Cortex of kidney (tissue), 1 donor: ENCODE measurements around the gene PGAM1.
"Not testable (repeated sequence)": the region's sequence is repeated elsewhere in the genome, so short reads cannot be mapped to it uniquely, and the experiment has no call there.

Source experiments
- DNase-seq: peaks from one replicate; lab custom pipeline; 2025; lab: John Stamatoyannopoulos, UW

Gene PGAM1

DNA sequence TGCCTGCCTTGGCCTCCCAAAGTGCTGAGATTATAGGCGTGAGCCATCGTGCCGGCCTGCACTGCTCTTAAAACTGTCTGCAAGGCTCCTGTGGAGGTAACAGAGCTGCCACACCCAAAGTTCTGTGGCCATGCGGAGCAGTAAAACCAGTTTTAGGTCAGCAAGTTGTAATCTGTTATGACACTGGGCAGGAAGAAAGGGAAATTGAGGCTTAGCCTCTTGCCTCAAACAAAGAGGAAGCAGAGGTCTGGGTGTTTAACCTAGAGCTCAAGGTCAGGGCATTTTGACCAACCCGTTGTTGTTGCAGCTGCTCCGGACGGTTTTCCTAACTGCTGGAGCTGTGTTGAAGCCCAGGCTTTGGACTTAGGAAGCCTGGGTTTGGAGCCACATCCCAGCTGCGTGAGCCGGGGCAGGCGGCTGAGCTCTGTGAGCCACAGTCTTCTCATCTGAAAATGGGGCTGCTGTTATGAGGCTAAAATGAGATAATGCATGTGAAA is 17.4 kb upstream of the PGAM1 start:
- no peak for DNase-seq

- no peak for DNase-seq
These were observed 14.6 kb upstream of the PGAM1 start for GRCh38 chr10:97411406-97411805.

GRCh38 chr10:97412891-97413304 is 13.1 kb upstream of the PGAM1 start:
- DNase-seq, result no peak

- DNase-seq, result no peak
These were observed 9.4 kb upstream of the PGAM1 start for GRCh38 chr10:97416565-97416964.

GRCh38 chr10:97423757-97424098 is 2.3 kb upstream of the PGAM1 start:
- DNase-seq, result not testable (repeated sequence)

DNA sequence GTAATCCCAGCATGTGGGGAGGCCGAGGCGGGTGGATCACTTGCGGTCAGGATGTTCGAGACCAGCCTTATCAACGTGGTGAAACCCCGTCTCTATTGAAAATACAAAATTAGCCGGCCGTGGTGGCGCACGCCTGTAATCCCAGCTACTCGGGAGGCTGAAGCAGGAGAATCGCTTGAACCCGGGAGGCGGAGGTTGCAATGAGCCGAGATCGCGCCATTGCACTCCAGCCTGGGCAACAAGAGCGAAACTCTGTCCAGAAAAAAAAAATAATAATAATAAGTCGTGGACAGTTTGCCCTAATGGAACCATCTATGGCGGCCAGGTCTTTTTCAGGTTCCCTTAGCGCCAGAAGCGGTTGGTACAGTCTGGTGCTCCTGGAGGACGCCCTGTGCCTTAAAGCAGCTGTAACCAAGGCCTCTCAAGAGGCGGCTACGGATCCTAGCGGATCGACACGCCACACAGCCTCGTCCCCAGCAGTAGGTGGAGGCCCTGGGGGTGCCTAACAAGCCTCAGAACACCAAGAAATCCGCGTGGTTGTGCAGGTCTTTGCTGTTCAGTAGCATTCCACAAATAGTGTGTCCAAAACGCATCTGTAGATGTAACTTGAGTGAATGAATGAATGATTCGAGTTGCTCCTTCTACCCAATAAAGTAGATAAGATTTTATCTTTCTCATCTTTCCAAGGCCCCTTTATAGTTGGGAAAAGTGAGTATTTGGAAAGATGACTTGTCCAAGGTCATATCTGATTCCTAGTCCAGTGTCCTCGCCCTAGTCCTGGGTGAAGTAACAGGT is 982 bp downstream of the PGAM1 start:
- no peak for DNase-seq

DNA sequence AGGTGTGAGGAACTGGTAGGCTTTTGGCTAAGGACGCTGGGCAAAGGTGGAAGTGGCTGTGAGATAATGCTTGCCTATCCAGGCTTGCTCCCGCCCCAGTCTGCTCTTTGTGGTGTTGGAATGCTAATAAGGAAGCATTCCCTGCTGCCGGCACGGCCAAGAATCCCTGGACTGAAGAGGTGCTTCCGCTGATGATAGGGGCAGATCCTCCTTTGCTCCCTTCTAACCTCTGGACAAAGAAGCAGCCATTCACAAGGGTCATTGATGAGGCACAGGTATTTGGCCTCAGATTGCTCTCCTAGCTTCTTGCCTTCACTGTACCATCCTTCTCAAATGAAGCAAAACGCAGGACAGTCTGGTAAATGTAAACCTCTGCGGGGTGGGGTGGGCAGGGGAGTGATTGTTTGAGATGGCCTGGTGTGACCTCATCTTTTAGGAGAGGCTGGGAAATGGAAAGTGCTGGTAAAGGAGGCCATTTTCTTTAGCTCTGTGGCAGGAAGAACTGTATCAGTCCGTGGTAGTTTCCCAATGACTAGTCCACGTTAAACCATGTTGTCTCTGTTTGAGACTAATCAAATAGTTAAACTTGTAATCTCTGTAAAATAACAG is 1.7 kb downstream of the PGAM1 start:
- no peak for DNase-seq

DNA sequence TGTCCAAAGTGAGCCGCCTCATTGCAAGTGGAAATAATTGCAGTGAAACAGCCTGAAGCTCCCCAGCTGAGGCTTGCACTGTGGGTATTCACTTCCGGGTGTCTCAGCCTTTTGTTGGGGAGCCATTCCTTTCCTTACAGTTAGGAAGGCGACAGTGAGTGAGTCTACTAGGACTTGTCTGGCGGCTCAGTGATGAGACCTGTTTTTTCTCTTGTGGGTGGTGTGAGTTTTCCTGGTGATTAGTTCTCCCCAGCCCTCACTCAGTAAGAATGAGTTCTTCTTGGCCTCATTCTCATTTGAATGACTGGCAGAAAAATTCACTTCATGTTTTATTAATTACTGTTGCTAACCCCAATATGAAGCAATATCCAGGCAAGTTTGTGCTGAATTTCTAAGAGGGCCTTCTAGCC is 2.6 kb downstream of the PGAM1 start:
- DNase-seq, result no peak

- DNase-seq, result no peak
These were observed 8.1 kb downstream of the PGAM1 start for GRCh38 chr10:97434055-97434454.

DNA sequence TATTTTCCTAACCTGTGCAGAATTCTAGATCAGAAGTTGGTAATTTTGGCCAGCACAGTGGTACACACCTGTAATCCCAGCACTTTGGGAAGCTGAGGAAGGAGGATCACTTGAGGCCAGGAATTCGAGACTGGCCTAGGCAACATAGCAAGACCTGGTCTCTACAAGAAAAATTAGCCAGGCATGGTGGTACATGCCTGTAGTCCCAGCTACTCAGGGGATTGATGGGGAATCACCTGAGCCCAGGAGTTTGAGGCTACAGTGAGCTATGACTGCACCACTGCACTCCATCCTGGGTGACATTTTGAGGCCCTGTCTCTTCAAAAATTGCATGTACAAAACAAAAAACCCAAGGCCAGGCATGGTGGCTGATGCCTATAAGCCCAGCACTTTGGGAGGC is 8.6 kb downstream of the PGAM1 start:
- DNase-seq, result no peak

GRCh38 chr10:97435211-97435610 is 9.2 kb downstream of the PGAM1 start:
- DNase-seq, result no peak

- DNase-seq, result no peak
These were observed 16.3 kb downstream of the PGAM1 start for GRCh38 chr10:97442277-97442676.

DNA sequence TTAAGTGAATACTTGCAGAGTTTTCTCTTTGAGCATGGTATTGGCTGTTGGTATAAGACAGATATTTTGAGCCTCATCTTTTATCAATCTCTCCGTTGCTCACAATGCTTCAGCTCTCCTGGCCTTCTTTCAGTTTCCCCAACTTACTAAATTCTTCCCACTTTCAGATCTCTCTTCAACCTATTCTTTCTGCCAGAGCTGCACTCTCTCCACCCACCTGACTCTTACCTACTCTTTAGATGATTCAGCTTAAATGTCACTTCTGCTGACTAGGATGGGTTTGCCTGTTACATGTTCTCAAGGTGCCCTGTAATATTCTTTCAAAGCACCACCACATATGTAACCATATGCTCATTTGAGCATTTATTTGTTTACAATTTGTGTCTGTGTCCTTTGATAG is 18.2 kb downstream of the PGAM1 start:
- DNase-seq, result no peak

DNA sequence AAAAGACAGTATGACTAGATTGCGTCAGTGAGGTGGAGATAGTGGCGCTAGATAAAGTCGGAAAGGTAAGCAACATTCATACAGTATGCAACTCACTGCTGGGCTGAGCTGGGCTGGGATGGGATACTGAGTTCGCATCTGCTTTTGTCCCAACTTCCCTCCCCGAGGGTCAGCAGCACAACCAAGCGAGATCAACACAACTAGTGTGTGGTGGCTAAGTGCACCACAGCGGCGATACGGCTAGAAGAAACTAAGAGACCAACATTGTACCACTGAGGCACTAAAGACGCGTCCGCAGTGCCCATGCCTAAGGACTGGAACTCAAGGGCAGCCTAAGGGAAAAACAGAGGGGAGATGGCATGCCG is 19.3 kb downstream of the PGAM1 start:
- DNase-seq, result no peak

DNA sequence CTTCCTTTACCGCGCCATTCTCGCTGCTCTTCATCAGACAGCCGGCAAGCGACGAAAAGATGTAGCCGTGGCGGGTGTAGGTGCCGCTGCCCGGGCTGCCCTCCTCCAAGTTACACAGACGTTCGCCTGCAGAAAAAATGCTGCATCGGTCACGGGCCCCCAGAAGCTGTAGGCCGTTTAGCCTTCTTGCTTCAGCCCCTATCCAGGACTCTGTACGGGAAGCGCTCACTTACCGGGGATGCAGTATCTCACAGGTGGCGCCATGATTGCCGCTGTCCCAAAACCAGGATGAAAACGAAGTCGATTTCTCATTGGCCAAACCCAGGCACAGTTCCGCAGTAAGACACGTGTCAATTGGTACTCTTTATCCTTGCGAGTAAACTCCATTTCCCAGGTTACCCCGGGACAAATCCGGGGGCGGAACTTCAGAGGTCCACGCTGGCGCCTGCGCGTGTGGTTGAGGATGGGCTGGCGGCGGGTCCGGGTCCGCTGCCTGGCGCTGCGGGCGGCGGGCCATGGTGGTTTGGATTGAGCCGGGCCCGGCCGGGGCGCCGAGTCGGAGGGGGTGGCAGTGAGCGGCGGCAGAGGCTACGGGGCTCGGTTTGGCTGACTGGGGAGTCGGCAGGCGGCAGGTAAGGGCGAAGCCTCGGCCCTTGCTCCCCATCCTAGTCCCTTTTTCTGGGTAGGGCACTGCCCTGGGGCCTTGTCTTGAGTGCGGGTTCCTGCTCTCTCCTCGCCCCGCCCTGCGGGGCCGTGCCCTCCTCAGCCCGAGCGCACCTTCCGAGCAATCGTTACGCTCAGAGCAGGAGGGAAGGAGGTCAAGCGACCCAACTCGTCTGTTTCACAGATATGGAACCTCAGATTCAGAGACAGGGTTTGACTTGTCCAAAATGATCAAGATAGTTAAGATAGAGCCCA is 20.0 kb downstream of the PGAM1 start, which contains the start of the genes EXOSC1 and ZDHHC16:
Gene EXOSC1, minus strand, starts transcription at position 285 of the 918 bp plus-strand sequence. Its CDS starts 21 bp downstream, at position 264.
Gene ZDHHC16, plus strand, starts transcription at position 454 of the 918 bp plus-strand sequence. CDS start 5,501 bp downstream, outside the sequence.
- no peak for DNase-seq

DNA sequence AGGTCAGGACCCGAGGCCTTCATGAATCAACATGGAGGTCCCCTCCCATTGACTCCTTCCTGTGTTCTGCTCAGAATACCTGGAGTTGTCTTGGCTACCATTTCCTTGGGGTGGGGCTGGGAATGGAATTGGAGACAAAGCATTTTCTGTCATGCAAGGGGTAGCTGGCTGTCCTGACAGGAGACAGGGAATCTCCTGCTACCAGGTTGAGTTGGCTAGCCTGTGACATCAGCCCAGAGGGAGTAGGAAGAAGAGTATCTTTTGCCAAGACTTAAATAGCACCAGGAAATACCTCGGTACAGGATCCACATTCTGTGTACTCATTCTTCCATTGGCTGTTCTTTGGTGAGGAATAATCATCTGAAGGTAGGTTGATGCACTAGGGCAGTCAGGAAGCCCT is 24.8 kb downstream of the PGAM1 start:
- DNase-seq, result no peak

GRCh38 chr10:97451605-97452004 is 25.6 kb downstream of the PGAM1 start:
- DNase-seq, result no peak

DNA sequence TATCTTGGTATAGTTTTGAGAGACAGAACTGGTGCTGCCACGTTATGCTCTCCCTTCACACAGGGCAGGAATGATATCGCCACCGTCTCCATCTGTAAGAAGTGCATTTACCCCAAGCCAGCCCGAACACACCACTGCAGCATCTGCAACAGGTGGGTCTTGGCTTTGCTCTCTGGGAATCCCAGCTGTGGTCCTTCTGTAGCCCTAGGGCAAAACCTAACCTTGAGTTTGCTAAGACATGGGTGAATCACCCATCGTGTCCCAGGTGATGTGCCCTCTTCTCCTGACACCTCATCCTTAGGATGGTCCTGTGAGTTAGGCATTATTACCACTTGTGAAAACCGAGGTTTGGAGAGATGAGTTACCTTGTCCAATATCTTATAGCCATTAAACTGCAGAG is 26.4 kb downstream of the PGAM1 start:
- DNase-seq, result no peak

- no peak for DNase-seq
These were observed 28.5 kb downstream of the PGAM1 start for GRCh38 chr10:97454330-97455036.

DNA sequence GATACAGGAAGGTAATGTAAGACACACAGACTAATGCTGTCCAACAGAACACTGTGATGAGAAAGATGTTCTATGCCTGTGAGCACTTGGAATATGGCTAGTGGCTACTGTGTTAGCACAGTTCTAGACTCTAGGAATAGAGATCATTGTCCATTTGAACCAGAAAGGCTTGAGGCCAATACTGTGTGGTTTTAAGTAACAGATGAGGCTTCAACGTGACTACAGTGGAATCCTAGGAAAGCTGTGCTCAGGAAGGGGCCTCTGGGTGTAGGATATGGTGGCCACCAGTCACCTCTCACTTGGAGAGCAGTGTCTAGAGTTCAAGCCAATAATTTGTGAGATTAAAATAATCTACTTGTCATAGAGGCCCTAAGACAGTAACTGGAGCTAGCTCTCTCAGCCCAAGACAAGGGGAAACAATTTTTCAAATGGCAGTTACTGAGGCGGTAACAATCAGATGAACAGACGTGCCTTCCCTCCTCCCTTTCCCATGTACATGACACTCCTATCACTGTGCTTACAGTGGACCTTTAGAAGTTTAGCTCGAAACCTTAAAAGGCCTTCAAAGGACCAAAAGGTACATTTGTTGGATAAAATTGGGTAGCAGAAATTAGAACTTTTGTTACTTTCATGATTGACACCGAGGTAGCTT is 30.2 kb downstream of the PGAM1 start:
- DNase-seq, result no peak

GRCh38 chr10:97456686-97457065 is 30.7 kb downstream of the PGAM1 start:
- DNase-seq, result no peak
